ENCODE measurements around the gene DMRT2.

The DMRT2 gene

DNA sequence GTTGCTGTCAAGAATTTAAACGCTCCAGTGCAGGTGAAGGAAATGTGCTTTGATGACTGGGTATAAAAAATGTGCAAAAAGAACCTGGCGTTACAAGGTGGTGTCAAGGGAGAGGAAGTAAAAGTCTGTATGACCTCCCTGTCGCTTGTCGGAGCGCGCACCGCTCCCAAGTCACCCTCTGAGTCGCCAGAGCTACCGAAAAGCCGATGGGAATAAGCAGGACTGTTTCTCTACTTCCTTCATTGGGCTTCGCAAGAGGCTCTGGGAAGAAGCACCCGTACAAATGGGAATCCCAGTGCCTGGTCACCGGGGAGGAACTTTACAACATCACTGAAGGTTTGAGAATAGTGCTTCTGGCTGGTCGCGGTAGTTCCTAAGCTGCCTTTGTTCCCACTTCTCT, 1.3 kb upstream of the DMRT2 start:
- DNase-seq (ENCODE audit: low spot score): no peak
- in situ Hi-C loops (cut with MboI; ENCODE audit: low sequenced_read_pairs, unreplicated experiment): loop anchor here (10.0 to 25.0 kb wide), 2 partner anchors 74 to 388 kb away; partner anchors contain the start of gene DMRT3

DNA sequence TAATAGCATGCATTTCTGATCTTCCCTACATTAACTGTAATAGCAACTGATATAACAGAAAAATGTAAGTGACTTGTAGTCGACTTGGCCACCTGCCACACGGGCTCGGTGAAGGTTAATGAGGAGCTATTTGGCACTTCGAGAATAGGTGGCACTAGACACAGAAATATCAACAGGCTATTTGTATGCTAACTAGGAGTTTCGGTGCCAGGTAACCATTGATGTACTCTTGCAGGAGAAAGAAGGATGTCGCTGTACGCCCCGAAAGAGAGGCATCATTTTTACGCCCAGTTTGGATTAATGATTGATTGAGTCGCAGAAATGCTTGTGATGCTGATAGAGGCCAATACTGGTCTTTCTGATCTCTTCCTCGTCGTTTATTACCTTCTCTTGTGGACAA, 516 bp upstream of the DMRT2 start:
- TF ChIP-seq, protein P1, sequence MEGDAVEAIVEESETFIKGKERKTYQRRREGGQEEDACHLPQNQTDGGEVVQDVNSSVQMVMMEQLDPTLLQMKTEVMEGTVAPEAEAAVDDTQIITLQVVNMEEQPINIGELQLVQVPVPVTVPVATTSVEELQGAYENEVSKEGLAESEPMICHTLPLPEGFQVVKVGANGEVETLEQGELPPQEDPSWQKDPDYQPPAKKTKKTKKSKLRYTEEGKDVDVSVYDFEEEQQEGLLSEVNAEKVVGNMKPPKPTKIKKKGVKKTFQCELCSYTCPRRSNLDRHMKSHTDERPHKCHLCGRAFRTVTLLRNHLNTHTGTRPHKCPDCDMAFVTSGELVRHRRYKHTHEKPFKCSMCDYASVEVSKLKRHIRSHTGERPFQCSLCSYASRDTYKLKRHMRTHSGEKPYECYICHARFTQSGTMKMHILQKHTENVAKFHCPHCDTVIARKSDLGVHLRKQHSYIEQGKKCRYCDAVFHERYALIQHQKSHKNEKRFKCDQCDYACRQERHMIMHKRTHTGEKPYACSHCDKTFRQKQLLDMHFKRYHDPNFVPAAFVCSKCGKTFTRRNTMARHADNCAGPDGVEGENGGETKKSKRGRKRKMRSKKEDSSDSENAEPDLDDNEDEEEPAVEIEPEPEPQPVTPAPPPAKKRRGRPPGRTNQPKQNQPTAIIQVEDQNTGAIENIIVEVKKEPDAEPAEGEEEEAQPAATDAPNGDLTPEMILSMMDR (IDR thresholded peaks at IDR 0.05; ENCODE audit: borderline replicate concordance, control extremely low read depth, extremely low read depth, insufficient read depth, missing control alignments): no peak
- no peak for DNase-seq (ENCODE audit: low spot score)
- in situ Hi-C loops (cut with MboI; ENCODE audit: low sequenced_read_pairs, unreplicated experiment): loop anchor here (10.0 to 25.0 kb wide), 2 partner anchors 75 to 388 kb away; partner anchors contain the start of gene DMRT3

More for the DNA sequence above, 1.3 kb upstream of the DMRT2 start:
- TF ChIP-seq, protein P1 (IDR thresholded peaks at IDR 0.05; ENCODE audit: borderline replicate concordance, control extremely low read depth, extremely low read depth, insufficient read depth, missing control alignments): no peak

DNA sequence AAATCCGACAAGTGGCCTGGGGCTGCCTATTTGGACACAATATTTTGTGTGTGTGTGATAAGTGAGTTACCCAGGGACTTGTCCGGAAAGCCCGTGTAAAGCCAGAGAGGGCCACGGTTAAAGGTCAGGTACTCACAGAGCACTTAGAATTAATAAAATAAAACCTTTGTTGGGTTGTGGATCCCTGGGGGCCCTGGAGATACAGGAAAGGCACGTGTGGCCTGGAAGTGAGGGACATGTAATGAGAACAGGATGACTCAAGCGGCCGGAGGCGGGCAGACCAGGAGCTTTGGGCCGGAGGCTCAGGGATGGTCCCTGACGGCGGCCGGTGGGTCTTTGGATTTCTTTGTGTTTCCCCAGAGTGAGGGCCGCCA, 1.0 kb downstream of the DMRT2 start:
- TF ChIP-seq, protein P1 (IDR thresholded peaks at IDR 0.05; ENCODE audit: borderline replicate concordance, control extremely low read depth, extremely low read depth, insufficient read depth, missing control alignments): no peak

DNA sequence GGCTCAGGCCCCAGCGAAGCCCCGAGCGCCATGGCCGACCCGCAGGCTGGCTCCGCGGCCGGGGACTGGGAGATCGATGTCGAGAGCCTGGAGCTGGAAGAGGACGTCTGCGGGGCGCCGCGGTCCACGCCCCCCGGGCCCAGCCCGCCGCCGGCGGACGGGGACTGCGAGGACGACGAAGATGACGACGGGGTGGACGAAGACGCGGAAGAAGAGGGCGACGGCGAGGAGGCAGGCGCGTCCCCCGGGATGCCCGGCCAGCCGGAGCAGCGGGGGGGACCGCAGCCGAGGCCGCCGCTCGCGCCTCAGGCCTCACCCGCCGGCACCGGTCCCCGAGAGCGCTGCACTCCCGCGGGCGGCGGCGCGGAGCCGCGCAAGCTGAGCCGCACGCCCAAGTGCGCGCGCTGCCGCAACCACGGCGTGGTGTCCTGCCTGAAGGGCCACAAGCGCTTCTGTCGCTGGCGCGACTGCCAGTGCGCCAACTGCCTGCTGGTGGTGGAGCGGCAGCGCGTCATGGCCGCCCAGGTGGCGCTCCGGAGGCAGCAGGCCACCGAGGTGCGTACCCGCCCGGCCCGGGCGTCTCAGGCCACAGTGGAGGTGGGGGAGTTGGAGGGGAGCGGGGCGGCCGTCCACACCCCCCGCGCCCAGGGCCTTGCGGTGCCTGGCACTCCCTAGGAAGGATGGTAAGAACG, 1.6 kb downstream of the DMRT2 start:
- in situ Hi-C loops (cut with MboI; ENCODE audit: low sequenced_read_pairs, unreplicated experiment): no loop called here
- DNase-seq (ENCODE audit: low spot score): peak; percentile 53
- TF ChIP-seq, protein P1 (IDR thresholded peaks at IDR 0.05; ENCODE audit: borderline replicate concordance, control extremely low read depth, extremely low read depth, insufficient read depth, missing control alignments): peak; percentile 18

More for the DNA sequence above, 1.0 kb downstream of the DMRT2 start:
- DNase-seq (ENCODE audit: low spot score): no peak
- in situ Hi-C loops (cut with MboI; ENCODE audit: low sequenced_read_pairs, unreplicated experiment): no loop called here

DNA sequence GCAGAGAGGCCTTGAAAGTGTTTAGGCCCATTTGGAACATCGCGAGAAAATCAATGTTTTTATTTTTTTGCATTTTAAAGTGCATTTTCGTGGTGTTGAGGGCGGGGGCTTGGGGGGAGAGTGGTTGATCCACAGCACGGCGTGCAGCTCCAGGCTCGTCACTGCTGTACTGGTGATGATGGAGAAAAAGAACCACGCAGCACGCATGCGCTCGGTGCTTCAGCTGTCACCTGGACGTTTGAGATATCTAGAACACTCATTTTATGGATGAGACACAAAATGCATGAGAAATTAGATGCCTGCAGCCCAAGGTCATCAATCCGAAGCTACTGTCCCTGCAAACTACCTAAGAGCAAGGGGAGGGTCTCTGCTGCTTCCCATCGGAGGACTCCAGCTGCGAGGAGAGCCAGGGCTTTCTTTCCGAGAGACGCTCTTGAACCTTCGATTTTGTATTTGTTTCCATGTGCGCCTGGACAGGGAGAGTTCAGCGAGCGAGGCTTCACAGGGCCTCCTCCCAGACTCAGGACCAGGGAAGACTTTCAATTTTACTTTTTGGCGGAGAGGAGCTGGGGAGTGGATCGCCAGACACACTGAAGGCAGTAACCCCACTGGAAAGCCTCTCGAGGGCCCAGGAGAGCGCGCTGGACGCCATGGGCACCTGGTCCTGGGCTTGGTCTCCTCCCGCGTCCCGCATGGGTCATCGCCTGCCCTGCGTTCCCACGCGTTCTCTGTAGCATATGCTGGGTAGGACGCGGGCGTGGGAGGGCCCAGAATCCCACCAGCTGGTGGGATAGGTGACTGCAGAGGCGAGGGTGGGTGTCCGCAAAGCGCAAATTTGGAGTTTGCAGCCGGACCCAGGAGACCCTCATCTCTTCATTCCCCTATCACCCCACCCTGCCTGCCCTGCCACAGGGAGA, 2.5 kb downstream of the DMRT2 start:
- TF ChIP-seq, protein P1 (IDR thresholded peaks at IDR 0.05; ENCODE audit: borderline replicate concordance, control extremely low read depth, extremely low read depth, insufficient read depth, missing control alignments): no peak
- in situ Hi-C loops (cut with MboI; ENCODE audit: low sequenced_read_pairs, unreplicated experiment): no loop called here
- peak; percentile 27 for DNase-seq (ENCODE audit: low spot score)

DNA sequence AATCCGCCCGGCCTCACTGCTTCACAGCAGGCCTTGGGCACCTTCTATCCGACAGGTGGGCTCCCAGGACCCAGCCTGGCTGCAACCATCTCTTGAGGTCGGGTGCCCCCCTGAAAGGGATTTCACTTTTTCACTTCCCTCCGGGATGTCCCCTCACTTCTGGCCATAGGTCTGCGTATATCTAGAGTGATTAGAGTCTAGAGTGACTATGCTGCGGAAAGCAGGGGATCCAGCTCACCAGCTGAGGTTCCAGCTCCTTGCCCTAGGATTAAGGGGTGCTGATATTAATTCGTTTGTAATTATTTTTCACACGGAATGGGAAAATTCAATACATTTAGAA, 3.1 kb downstream of the DMRT2 start:
- in situ Hi-C loops (cut with MboI; ENCODE audit: low sequenced_read_pairs, unreplicated experiment): no loop called here
- TF ChIP-seq, protein P1 (IDR thresholded peaks at IDR 0.05; ENCODE audit: borderline replicate concordance, control extremely low read depth, extremely low read depth, insufficient read depth, missing control alignments): no peak

More for the DNA sequence above, 3.1 kb downstream of the DMRT2 start:
- DNase-seq (ENCODE audit: low spot score): no peak

Data from GM13976 (cell line).